ENCODE results near the gene FAM89B. TPM values are rescaled to one million over a fixed set of nuclear protein-coding genes. Genes with fewer than 3 reads are reported as not detected.
A peak's percentile ranks its signal among the peaks of the same experiment; 100 is the strongest.

FAM89B gene
- total RNA-seq, 4 donors from 2014 or later: 57.8 to 73.3 (median 61.2) TPM

GRCh38 chr11:65558930-65559509 lies 13.3 kb upstream of the FAM89B start:
- H3K4me3 ChIP-seq (ENCODE audit: low read depth, poor library complexity, severe bottlenecking): no peak overlapping the region
- intact Hi-C loops (cut with DNase I; ENCODE audit: low total_unique reads): no loop called here
- peak in 1 of 2 donors; percentile 91 for DNase-seq (ENCODE audit: low spot score in 2 of 2)
- WGBS, 2 donors: 34 to 43% methylated on average over 19 of the region's 19 CpGs
- TF ChIP-seq POLR2A (IDR thresholded peaks at IDR 0.05) (no peak), CTCF (IDR thresholded peaks at IDR 0.05) (no peak)

- 38 to 65% methylated on average over 2 to 5 of the region's 5 CpGs for WGBS, 2 donors
- TF ChIP-seq CTCF (IDR thresholded peaks at IDR 0.05) (no peak), POLR2A (IDR thresholded peaks at IDR 0.05) (no peak)
- DNase-seq (ENCODE audit: low spot score in 2 of 2): no peak
- H3K4me3 ChIP-seq (ENCODE audit: low read depth, poor library complexity, severe bottlenecking): no peak overlapping the region
- intact Hi-C loops (cut with DNase I; ENCODE audit: low total_unique reads): no loop called here
These were observed 12.8 kb upstream of the FAM89B start for GRCh38 chr11:65559535-65559934.

- DNase-seq (ENCODE audit: low spot score in 2 of 2): no peak
- WGBS, 2 donors: 25 to 28% methylated on average over 5 of the region's 5 CpGs
- TF ChIP-seq CTCF (IDR thresholded peaks at IDR 0.05) (no peak), POLR2A (IDR thresholded peaks at IDR 0.05) (no peak)
- H3K4me3 ChIP-seq (ENCODE audit: low read depth, poor library complexity, severe bottlenecking): no peak overlapping the region
- intact Hi-C loops (cut with DNase I; ENCODE audit: low total_unique reads): no loop called here
These were observed 12.3 kb upstream of the FAM89B start for GRCh38 chr11:65559951-65560537.

- TF ChIP-seq CTCF (IDR thresholded peaks at IDR 0.05) (no peak), POLR2A (IDR thresholded peaks at IDR 0.05) (no peak)
- intact Hi-C loops (cut with DNase I; ENCODE audit: low total_unique reads): no loop called here
- WGBS, 2 donors: 28 to 33% methylated on average over 15 of the region's 15 CpGs
- no peak for DNase-seq (ENCODE audit: low spot score in 2 of 2)
- no peak overlapping the region for H3K4me3 ChIP-seq (ENCODE audit: low read depth, poor library complexity, severe bottlenecking)
These were observed 11.6 kb upstream of the FAM89B start for GRCh38 chr11:65560555-65561418.

- no peak for DNase-seq (ENCODE audit: low spot score in 2 of 2)
- H3K4me3 ChIP-seq (ENCODE audit: low read depth, poor library complexity, severe bottlenecking): no peak overlapping the region
- intact Hi-C loops (cut with DNase I; ENCODE audit: low total_unique reads): no loop called here
- TF ChIP-seq CTCF (IDR thresholded peaks at IDR 0.05) (no peak), POLR2A (IDR thresholded peaks at IDR 0.05) (no peak)
- 91 to 92% methylated on average over 7 of the region's 7 CpGs for WGBS, 2 donors
These were observed 10.3 kb upstream of the FAM89B start for GRCh38 chr11:65562020-65562419.
